ENCODE results near the gene GPR180.

GPR180 gene

DNA sequence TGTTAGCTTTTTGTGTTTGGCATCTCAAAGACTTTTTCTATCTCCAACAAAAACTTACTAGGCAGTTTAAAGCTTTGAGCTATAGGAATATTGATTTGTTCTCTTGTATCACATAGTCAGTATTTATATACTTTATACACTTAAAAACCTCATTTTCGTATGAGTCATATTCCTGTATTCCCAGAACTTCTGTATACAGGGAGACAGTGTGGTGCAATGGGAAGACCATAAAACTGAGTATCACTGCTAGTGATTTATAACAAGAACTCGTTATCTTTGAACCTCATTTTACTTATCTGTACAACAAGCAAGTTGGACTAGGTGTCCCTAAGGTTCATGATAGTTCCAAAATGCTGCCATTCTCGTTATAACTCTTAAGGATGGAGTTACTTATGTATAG is 6.3 kb downstream of the GPR180 start:
- Histone ChIP-seq H3K4me2 (ENCODE audit: insufficient read depth, low read length) (peak overlapping the region; percentile 35; the same call in 1 of the 2 replicates), H3K27me3 (ENCODE audit: insufficient read depth, low read length, poor library complexity) (no peaks in the 10 kb centered on the region), H3K4me1 (ENCODE audit: insufficient read depth, low read length) (peaks cover 36% of the 10 kb centered on the region), H3K4me3 (ENCODE audit: low read depth in 1 of 2, low read length in 2 of 2) (no peak overlapping the region), H4K20me1 (ENCODE audit: insufficient read depth, low read length) (no peaks in the 10 kb centered on the region), H3K27ac (ENCODE audit: low read length) (no peak overlapping the region), H3K79me2 (ENCODE audit: insufficient read depth, low read length) (peaks cover 51% of the 10 kb centered on the region), H2AFZ (ENCODE audit: low read depth, low read length) (no peak overlapping the region), H3K9me3 (ENCODE audit: insufficient read depth, low read length, severe bottlenecking) (no peaks in the 10 kb centered on the region), H3K9ac (ENCODE audit: low read depth, low read length) (no peak overlapping the region), H3K36me3 (ENCODE audit: insufficient read depth, low read length) (peaks cover 73% of the 10 kb centered on the region)
- DNase-seq, result no peak
- no peak for ATAC-seq (ENCODE audit: insufficient read depth, low read depth)
- TF ChIP-seq EZH2 (IDR thresholded peaks at IDR 0.05; ENCODE audit: borderline replicate concordance, low read depth, low read length, severe bottlenecking), result no peak
- TF ChIP-seq, protein P1, sequence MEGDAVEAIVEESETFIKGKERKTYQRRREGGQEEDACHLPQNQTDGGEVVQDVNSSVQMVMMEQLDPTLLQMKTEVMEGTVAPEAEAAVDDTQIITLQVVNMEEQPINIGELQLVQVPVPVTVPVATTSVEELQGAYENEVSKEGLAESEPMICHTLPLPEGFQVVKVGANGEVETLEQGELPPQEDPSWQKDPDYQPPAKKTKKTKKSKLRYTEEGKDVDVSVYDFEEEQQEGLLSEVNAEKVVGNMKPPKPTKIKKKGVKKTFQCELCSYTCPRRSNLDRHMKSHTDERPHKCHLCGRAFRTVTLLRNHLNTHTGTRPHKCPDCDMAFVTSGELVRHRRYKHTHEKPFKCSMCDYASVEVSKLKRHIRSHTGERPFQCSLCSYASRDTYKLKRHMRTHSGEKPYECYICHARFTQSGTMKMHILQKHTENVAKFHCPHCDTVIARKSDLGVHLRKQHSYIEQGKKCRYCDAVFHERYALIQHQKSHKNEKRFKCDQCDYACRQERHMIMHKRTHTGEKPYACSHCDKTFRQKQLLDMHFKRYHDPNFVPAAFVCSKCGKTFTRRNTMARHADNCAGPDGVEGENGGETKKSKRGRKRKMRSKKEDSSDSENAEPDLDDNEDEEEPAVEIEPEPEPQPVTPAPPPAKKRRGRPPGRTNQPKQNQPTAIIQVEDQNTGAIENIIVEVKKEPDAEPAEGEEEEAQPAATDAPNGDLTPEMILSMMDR (IDR thresholded peaks at IDR 0.05; ENCODE audit: borderline replicate concordance, extremely low read depth, low read length, poor library complexity, severe bottlenecking), result no peak

DNA sequence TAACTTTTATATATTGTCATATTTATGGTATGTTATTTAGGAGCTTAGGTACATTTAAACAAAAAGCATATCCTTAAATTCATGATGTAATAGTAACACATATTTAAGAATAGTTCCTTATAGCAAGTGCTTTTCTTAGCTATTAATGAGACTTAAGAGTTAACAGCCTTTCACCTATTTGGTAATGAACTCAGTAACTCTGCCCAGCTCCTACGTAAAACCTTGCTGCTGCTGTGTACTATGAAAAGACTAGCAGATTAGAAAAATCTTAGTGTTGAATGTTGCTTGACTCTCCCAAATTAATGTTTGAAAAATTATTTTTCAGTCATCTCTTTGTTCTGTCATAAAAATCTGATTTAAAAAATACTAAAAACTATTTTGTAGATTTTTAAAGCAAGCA is 6.9 kb downstream of the GPR180 start:
- H3K4me1 ChIP-seq (ENCODE audit: insufficient read depth, low read length), result peaks cover 30% of the 10 kb centered on the region
- H3K4me2 ChIP-seq (ENCODE audit: insufficient read depth, low read length), result no peak overlapping the region
- H3K9me3 ChIP-seq (ENCODE audit: insufficient read depth, low read length, severe bottlenecking), result no peaks in the 10 kb centered on the region
- peaks cover 76% of the 10 kb centered on the region for H3K36me3 ChIP-seq (ENCODE audit: insufficient read depth, low read length)
- DNase-seq (no peak), ATAC-seq (ENCODE audit: insufficient read depth, low read depth) (no peak)
- no peak overlapping the region for H2AFZ ChIP-seq (ENCODE audit: low read depth, low read length)
- no peak overlapping the region for H3K4me3 ChIP-seq (ENCODE audit: low read depth in 1 of 2, low read length in 2 of 2)
- H3K27ac ChIP-seq (ENCODE audit: low read length), result no peak overlapping the region
- H3K27me3 ChIP-seq (ENCODE audit: insufficient read depth, low read length, poor library complexity), result no peaks in the 10 kb centered on the region
- peaks cover 45% of the 10 kb centered on the region for H3K79me2 ChIP-seq (ENCODE audit: insufficient read depth, low read length)
- no peak overlapping the region for H3K9ac ChIP-seq (ENCODE audit: low read depth, low read length)
- TF ChIP-seq, protein P1 (IDR thresholded peaks at IDR 0.05; ENCODE audit: borderline replicate concordance, extremely low read depth, low read length, poor library complexity, severe bottlenecking), result no peak
- TF ChIP-seq EZH2 (IDR thresholded peaks at IDR 0.05; ENCODE audit: borderline replicate concordance, low read depth, low read length, severe bottlenecking), result no peak
- H4K20me1 ChIP-seq (ENCODE audit: insufficient read depth, low read length), result no peaks in the 10 kb centered on the region

DNA sequence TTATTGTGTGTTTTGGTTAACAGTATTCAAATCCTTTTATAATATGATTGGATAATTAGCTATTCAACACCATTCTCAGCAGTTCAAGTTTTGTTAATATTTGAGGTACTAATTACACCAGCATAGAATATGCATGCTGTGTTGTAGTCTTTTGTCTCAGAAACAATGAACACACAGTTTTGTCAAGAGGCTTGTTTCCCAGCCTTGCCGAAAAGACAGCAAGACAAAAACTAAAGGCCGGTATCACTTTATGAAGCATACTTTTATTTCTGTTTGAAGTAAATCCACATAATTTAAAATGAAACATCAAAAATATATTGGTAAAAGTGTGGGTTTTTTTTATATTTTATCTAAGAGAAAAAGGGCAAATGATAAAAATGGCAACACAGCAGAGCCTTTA is 7.5 kb downstream of the GPR180 start:
- no peaks in the 10 kb centered on the region for H4K20me1 ChIP-seq (ENCODE audit: insufficient read depth, low read length)
- peaks cover 25% of the 10 kb centered on the region for H3K4me1 ChIP-seq (ENCODE audit: insufficient read depth, low read length)
- H3K36me3 ChIP-seq (ENCODE audit: insufficient read depth, low read length), result peaks cover 81% of the 10 kb centered on the region
- H3K27ac ChIP-seq (ENCODE audit: low read length), result no peak overlapping the region
- H3K79me2 ChIP-seq (ENCODE audit: insufficient read depth, low read length), result peaks cover 39% of the 10 kb centered on the region
- no peak overlapping the region for H3K9ac ChIP-seq (ENCODE audit: low read depth, low read length)
- ATAC-seq (ENCODE audit: insufficient read depth, low read depth), result no peak
- no peaks in the 10 kb centered on the region for H3K27me3 ChIP-seq (ENCODE audit: insufficient read depth, low read length, poor library complexity)
- no peak for DNase-seq
- H3K9me3 ChIP-seq (ENCODE audit: insufficient read depth, low read length, severe bottlenecking), result no peaks in the 10 kb centered on the region
- TF ChIP-seq, protein P1 (IDR thresholded peaks at IDR 0.05; ENCODE audit: borderline replicate concordance, extremely low read depth, low read length, poor library complexity, severe bottlenecking), result no peak
- no peak for TF ChIP-seq EZH2 (IDR thresholded peaks at IDR 0.05; ENCODE audit: borderline replicate concordance, low read depth, low read length, severe bottlenecking)
- no peak overlapping the region for H3K4me2 ChIP-seq (ENCODE audit: insufficient read depth, low read length)
- H3K4me3 ChIP-seq (ENCODE audit: low read depth in 1 of 2, low read length in 2 of 2), result no peak overlapping the region
- H2AFZ ChIP-seq (ENCODE audit: low read depth, low read length), result no peak overlapping the region

DNA sequence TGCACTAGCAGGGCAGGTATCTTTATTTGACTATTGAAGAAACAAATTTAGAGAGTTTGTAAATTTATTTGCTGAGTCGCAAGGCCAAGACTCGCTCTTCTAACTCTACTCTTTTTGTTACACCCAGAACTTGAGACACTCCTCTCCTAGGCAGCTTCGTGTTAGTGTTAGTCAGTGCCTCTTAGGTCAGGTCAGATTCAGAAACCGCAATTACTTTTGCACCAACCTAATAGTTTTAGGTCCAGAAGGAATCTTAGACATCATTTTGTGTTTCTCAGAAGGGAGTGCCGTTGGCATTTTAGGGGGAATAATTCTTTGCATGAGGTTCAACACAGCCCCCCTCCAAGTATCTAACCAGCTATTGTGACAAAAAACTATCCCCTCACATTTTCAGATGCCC is 8.8 kb downstream of the GPR180 start:
- Histone ChIP-seq H2AFZ (ENCODE audit: low read depth, low read length) (no peak overlapping the region), H3K9me3 (ENCODE audit: insufficient read depth, low read length, severe bottlenecking) (no peaks in the 10 kb centered on the region), H3K79me2 (ENCODE audit: insufficient read depth, low read length) (peaks cover 29% of the 10 kb centered on the region), H3K27ac (ENCODE audit: low read length) (no peak overlapping the region), H3K36me3 (ENCODE audit: insufficient read depth, low read length) (peaks cover 86% of the 10 kb centered on the region), H3K4me3 (ENCODE audit: low read depth in 1 of 2, low read length in 2 of 2) (no peak overlapping the region), H3K4me2 (ENCODE audit: insufficient read depth, low read length) (no peak overlapping the region), H3K27me3 (ENCODE audit: insufficient read depth, low read length, poor library complexity) (no peaks in the 10 kb centered on the region), H4K20me1 (ENCODE audit: insufficient read depth, low read length) (no peaks in the 10 kb centered on the region), H3K4me1 (ENCODE audit: insufficient read depth, low read length) (peaks cover 14% of the 10 kb centered on the region), H3K9ac (ENCODE audit: low read depth, low read length) (no peak overlapping the region)
- DNase-seq, result no peak
- TF ChIP-seq, protein P1 (IDR thresholded peaks at IDR 0.05; ENCODE audit: borderline replicate concordance, extremely low read depth, low read length, poor library complexity, severe bottlenecking), result no peak
- no peak for TF ChIP-seq EZH2 (IDR thresholded peaks at IDR 0.05; ENCODE audit: borderline replicate concordance, low read depth, low read length, severe bottlenecking)
- no peak for ATAC-seq (ENCODE audit: insufficient read depth, low read depth)
